ENCODE data around the gene ZWILCH.

- TF ChIP-seq CTCF (conservative IDR thresholded peaks at IDR 0.05) (no peak), ZFX (IDR thresholded peaks at IDR 0.05) (no peak)
Measured at GRCh38 chr15:66591322-66591862, 86.3 kb downstream of the ZWILCH start.
